ENCODE measurements around the gene AQP6. TPM values are rescaled to one million over a fixed set of nuclear protein-coding genes. Genes with fewer than 3 reads are reported as not detected.

The AQP6 gene
- total RNA-seq, 1 experiment from 2014 or later: not detected

DNA sequence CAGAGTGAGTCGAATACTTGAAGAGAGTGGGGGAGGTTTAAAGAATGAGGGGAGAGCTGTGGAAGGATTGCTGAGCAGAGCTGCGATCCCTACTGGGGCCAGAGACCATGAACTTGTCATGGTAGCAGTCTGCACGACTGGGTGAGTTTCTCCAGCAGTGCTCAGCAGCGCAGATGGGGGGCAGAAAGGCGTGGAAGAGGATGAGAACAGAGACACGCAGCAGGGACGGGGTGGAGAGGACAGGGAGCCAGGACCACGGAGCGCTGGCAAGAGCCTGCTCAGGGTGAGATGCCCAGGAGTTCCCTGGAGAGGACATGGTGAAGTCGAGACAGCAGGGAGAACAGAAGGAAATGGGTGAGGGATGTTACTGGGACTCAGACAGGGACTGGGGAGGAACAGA lies 2.1 kb upstream of the AQP6 start:
- POLR2A ChIA-PET: interaction anchor here (1.1 to 1.4 kb wide), 2 partner anchors 13 to 55 kb away, joined by 4 to 7 read pairs; partner anchors contain the start of gene RACGAP1
- no peaks in the 10 kb centered on the region for H3K27me3 Mint-ChIP-seq (ENCODE audit: insufficient read depth, unreplicated experiment)
- no peak for DNase-seq (ENCODE audit: unreplicated experiment)
- no TSS peak for BruUV-seq (replicated peaks)
- intact Hi-C loops (cut with micrococcal nuclease): no loop called here
- no peaks in the 10 kb centered on the region for H3K36me3 Mint-ChIP-seq (ENCODE audit: insufficient read depth, unreplicated experiment)
- H3K4me3 Mint-ChIP-seq (ENCODE audit: unreplicated experiment): no peak overlapping the region
- H3K9me3 Mint-ChIP-seq (ENCODE audit: unreplicated experiment): no peaks in the 10 kb centered on the region
- TF ChIP-seq, protein P1, sequence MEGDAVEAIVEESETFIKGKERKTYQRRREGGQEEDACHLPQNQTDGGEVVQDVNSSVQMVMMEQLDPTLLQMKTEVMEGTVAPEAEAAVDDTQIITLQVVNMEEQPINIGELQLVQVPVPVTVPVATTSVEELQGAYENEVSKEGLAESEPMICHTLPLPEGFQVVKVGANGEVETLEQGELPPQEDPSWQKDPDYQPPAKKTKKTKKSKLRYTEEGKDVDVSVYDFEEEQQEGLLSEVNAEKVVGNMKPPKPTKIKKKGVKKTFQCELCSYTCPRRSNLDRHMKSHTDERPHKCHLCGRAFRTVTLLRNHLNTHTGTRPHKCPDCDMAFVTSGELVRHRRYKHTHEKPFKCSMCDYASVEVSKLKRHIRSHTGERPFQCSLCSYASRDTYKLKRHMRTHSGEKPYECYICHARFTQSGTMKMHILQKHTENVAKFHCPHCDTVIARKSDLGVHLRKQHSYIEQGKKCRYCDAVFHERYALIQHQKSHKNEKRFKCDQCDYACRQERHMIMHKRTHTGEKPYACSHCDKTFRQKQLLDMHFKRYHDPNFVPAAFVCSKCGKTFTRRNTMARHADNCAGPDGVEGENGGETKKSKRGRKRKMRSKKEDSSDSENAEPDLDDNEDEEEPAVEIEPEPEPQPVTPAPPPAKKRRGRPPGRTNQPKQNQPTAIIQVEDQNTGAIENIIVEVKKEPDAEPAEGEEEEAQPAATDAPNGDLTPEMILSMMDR (IDR thresholded peaks at IDR 0.05; ENCODE audit: unreplicated experiment): no peak
- no peak overlapping the region for H3K27ac Mint-ChIP-seq (ENCODE audit: low read depth, unreplicated experiment)
- CTCF ChIA-PET: interaction anchor here (0.9 to 8.8 kb wide), 2 partner anchors 86 to 99 kb away, joined by 3 to 241 read pairs; no protein-coding TSS in a partner anchor
- no peaks in the 10 kb centered on the region for H3K4me1 Mint-ChIP-seq (ENCODE audit: insufficient read depth, unreplicated experiment)

DNA sequence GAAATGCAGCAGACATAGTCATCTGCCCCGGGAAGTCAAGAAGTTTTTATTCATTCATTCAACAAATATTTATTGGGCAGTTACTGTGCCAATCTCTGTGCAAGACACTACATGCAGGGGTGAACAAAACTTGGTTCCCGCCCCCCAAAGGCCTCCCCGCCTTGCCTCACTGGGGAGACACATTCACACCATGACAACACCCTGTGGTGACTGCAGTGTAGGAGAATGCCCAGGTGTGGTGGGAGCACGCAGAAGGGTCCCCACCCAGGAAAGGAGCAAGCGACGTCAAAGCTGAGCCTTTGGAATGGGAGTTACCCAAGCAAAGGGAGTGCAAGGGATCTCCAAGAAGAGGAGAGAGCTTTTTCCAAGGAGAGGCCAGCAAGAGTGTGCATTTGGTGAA lies 1.6 kb upstream of the AQP6 start:
- Mint-ChIP-seq H3K27me3 (ENCODE audit: insufficient read depth, unreplicated experiment) (no peaks in the 10 kb centered on the region), H3K4me1 (ENCODE audit: insufficient read depth, unreplicated experiment) (no peaks in the 10 kb centered on the region), H3K36me3 (ENCODE audit: insufficient read depth, unreplicated experiment) (no peaks in the 10 kb centered on the region), H3K27ac (ENCODE audit: low read depth, unreplicated experiment) (no peak overlapping the region), H3K4me3 (ENCODE audit: unreplicated experiment) (no peak overlapping the region), H3K9me3 (ENCODE audit: unreplicated experiment) (no peaks in the 10 kb centered on the region)
- no TSS peak for BruUV-seq (replicated peaks)
- ChIA-PET CTCF (interaction anchor here (0.9 to 8.8 kb wide), 3 partner anchors 84 to 98 kb away, joined by 3 to 241 read pairs (median 5); no protein-coding TSS in a partner anchor), POLR2A (interaction anchor here (1.4 kb wide), 1 partner anchor 54 kb away, joined by 7 read pairs; the partner anchor contains the start of gene RACGAP1)
- no peak for DNase-seq (ENCODE audit: unreplicated experiment)
- intact Hi-C loops (cut with micrococcal nuclease): no loop called here
- TF ChIP-seq, protein P1 (IDR thresholded peaks at IDR 0.05; ENCODE audit: unreplicated experiment): no peak

DNA sequence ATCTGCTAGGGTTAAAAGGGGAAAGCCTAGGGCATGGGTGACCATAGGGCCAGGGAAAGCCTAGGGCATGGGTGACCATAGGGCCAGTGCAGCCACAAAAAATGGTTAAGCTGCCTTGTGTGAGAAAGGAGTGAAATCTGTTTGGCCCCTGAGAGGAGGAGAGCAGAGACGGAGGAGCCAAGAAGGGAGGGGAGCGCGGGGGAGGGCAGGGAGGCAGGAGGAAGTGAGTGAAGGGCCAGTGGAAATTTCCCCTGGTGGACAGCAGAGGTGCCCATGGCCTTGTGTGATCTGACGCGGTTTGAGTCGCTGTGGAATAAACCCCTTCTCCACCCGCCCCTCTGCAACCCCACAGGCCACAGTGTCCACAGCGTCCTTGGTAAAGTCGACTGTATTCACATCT lies 618 bp upstream of the AQP6 start:
- H3K27ac Mint-ChIP-seq (ENCODE audit: low read depth, unreplicated experiment): no peak overlapping the region
- H3K4me1 Mint-ChIP-seq (ENCODE audit: insufficient read depth, unreplicated experiment): no peaks in the 10 kb centered on the region
- no peak for DNase-seq (ENCODE audit: unreplicated experiment)
- CTCF ChIA-PET: interaction anchor here (0.6 to 8.8 kb wide), 5 partner anchors 22 to 97 kb away, joined by 3 to 241 read pairs (median 5); no protein-coding TSS in a partner anchor
- BruUV-seq (replicated peaks): no TSS peak
- intact Hi-C loops (cut with micrococcal nuclease): no loop called here
- H3K36me3 Mint-ChIP-seq (ENCODE audit: insufficient read depth, unreplicated experiment): no peaks in the 10 kb centered on the region
- no peak overlapping the region for H3K4me3 Mint-ChIP-seq (ENCODE audit: unreplicated experiment)
- TF ChIP-seq, protein P1 (IDR thresholded peaks at IDR 0.05; ENCODE audit: unreplicated experiment): no peak
- POLR2A ChIA-PET: interaction anchor here (1.2 kb wide), 1 partner anchor 23 kb away, joined by 3 read pairs; no protein-coding TSS in a partner anchor
- no peaks in the 10 kb centered on the region for H3K9me3 Mint-ChIP-seq (ENCODE audit: unreplicated experiment)
- H3K27me3 Mint-ChIP-seq (ENCODE audit: insufficient read depth, unreplicated experiment): no peaks in the 10 kb centered on the region

DNA sequence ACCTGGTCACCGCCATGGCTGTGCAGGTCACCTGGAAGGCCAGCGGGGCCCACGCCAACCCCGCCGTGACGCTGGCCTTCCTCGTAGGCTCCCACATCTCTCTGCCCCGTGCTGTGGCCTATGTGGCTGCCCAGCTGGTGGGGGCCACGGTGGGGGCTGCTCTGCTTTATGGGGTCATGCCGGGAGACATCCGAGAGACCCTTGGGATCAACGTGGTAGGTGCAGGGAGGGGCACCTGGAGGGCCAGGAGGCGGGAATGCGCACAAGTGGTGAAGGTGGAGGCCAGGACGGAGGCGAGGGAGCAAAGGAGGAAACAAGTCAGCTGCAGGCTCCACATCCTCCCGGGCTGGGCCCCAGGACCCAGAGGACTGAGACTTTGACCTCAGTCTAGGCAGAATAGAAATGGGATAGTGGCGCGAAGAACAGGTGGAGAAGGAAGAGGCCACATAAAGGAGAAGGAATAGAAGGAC lies 649 bp downstream of the AQP6 start:
- intact Hi-C loops (cut with micrococcal nuclease): no loop called here
- TF ChIP-seq, protein P1 (IDR thresholded peaks at IDR 0.05; ENCODE audit: unreplicated experiment): no peak
- H3K9me3 Mint-ChIP-seq (ENCODE audit: unreplicated experiment): no peaks in the 10 kb centered on the region
- no peaks in the 10 kb centered on the region for H3K36me3 Mint-ChIP-seq (ENCODE audit: insufficient read depth, unreplicated experiment)
- no peak for DNase-seq (ENCODE audit: unreplicated experiment)
- BruUV-seq (replicated peaks): no TSS peak
- no peaks in the 10 kb centered on the region for H3K4me1 Mint-ChIP-seq (ENCODE audit: insufficient read depth, unreplicated experiment)
- ChIA-PET CTCF (interaction anchor here (0.6 to 2.0 kb wide), 2 partner anchors 65 to 81 kb away, joined by 3 to 7 read pairs; no protein-coding TSS in a partner anchor), POLR2A (interaction anchor here (0.6 kb wide), 1 partner anchor 105 kb away, joined by 3 read pairs; no protein-coding TSS in a partner anchor)
- no peak overlapping the region for H3K4me3 Mint-ChIP-seq (ENCODE audit: unreplicated experiment)
- no peak overlapping the region for H3K27ac Mint-ChIP-seq (ENCODE audit: low read depth, unreplicated experiment)
- no peaks in the 10 kb centered on the region for H3K27me3 Mint-ChIP-seq (ENCODE audit: insufficient read depth, unreplicated experiment)

Data from MCF 10A (cell line).